HG03457 (cell line): Measurements from ENCODE around the gene MIEF1.

ENCODE experiments used
- ATAC-seq: cut with Tn5 transposase; IDR thresholded peaks from one replicate; pipeline ENCODE4 v1.9.1; 2021; ENCODE audit warnings: moderate number of reproducible peaks; ENCODE audit not compliant: unreplicated experiment

Gene MIEF1

GRCh38 chr22:39554151-39554550, 52.1 kb downstream of the MIEF1 start:
- ATAC-seq, result no peak

GRCh38 chr22:39556970-39557841, 55.1 kb downstream of the MIEF1 start:
- no peak for ATAC-seq

GRCh38 chr22:39558254-39558727, 56.2 kb downstream of the MIEF1 start:
- no peak for ATAC-seq

GRCh38 chr22:39558950-39559349, 56.9 kb downstream of the MIEF1 start:
- no peak for ATAC-seq

- no peak for ATAC-seq
These were observed 57.5 kb downstream of the MIEF1 start for GRCh38 chr22:39559456-39560105.

GRCh38 chr22:39560127-39560526, 58.0 kb downstream of the MIEF1 start:
- ATAC-seq, result no peak

- no peak for ATAC-seq
These were observed 60.9 kb downstream of the MIEF1 start for GRCh38 chr22:39562839-39563489.

- no peak for ATAC-seq
These were observed 61.7 kb downstream of the MIEF1 start for GRCh38 chr22:39563571-39564428.

- no peak for ATAC-seq
These were observed 63.4 kb downstream of the MIEF1 start for GRCh38 chr22:39565414-39565944.

GRCh38 chr22:39567135-39567946, 65.3 kb downstream of the MIEF1 start:
- no peak for ATAC-seq
